GM19372 (cell line): ENCODE measurements around the gene RPS6KL1.

Experiments
- ATAC-seq: cut with Tn5 transposase; IDR thresholded peaks from one replicate; pipeline ENCODE4 v1.9.1; 2021; ENCODE audit warnings: mild to moderate bottlenecking, low read depth, moderate library complexity; ENCODE audit not compliant: unreplicated experiment

Gene RPS6KL1

DNA sequence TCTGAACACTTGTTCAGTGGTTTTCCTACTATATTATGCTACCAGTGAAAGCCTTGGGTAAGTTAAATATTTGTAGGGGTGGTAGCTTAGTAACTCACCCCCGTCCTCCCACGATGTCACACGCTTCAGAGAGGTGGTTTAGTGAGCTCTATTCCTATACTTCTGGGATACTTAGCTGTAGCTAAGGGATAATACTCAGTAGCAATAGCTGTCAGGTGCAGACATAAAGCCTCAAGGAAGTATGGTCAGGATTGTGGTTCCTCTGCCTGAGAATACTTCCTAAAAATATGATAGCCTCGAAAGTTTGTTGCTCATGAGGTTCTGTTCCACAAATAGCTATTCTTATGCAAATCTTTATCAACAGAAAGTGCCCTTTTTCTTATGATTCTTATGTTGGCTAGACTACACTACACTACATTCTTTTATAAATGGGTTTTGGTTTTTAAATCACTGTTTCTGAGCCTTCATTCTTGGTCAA is 29.4 kb downstream of the RPS6KL1 start:
- no peak for ATAC-seq

DNA sequence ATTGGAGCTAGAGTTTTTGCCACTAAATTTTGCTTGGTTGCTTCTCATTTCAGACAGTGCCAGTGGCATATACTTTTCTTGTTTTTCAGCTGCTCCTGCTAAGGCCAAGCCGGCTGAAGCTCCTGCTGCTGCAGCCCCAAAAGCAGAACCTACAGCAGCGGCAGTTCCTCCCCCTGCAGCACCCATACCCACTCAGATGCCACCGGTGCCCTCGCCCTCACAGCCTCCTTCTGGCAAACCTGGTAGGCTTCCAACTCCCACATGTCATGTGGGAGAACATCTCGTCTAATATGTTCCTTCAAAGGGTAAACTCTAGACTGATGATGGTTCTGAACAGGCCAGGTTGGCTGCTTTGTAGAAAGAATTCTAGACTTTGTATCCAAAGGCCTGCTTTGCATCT is 30.3 kb downstream of the RPS6KL1 start:
- ATAC-seq: no peak

DNA sequence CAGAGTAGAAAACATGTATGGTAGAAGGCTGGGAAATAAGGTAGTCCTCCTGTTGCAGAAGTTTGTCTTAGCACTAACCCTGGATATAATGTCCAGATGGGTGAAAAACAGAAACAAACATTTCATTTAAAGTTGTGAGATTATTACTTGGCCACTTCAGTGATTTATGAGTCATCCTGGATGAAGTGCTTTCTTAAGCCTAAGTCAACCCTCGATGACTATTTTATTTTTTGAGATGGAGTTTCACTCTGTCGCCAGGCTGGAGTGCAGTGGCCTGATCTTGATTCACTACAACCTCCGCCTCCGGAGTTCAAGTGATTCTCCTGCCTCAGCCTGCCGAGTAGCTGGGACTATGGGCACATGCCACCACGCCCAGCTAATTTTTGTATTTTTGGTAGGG is 31.2 kb downstream of the RPS6KL1 start:
- no peak for ATAC-seq

- no peak for ATAC-seq
Measured at GRCh38 chr14:74890262-74890661, 32.8 kb downstream of the RPS6KL1 start.

DNA sequence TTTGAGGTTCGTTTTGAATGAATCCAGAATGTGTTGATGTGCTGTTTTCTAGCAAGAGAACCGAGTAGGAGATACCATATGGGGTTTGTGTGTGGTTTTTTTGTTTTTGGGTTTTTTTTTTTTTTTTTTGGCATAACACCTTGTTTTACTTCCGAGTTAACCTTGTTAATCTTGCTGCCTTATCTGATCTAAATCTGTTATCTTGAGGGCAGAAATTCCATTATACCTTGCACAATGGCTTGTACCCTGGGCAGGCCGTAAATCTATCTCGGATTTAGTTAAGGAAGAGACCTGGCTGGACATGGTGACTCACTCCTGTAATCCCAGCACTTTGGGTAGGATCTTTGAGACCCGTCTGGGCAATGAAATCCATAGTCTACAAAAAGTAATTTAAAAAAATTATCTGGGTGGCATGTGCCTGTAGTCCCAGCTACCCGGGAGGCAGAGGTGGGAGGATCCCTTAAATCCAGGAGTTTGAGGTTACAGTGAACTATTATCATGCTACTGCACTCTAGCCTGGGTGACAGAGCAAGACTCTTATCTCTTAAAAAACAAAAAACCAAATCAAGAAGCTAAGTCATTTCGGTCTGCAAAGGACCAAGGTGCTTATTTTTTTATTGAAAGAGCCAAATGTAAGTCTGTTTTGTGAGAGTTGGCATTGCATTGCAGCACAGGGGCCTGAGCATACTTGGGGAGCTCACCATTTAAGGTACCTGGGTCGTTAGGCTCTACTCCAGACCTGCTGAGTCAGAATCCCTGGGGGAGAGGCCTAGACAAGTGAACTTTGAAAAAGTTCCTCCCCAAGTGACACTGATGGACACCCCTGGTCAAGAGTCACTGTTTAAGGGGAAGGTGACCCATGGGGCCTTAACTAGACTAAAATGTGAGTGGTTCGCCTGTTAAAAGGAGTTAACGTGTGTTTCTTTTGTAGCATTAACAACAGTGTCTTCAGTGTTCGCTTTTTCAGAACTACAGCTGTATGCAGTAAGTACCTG is 34.6 kb downstream of the RPS6KL1 start:
- no peak for ATAC-seq

GRCh38 chr14:74886001-74886400 is 37.1 kb downstream of the RPS6KL1 start:
- no peak for ATAC-seq

DNA sequence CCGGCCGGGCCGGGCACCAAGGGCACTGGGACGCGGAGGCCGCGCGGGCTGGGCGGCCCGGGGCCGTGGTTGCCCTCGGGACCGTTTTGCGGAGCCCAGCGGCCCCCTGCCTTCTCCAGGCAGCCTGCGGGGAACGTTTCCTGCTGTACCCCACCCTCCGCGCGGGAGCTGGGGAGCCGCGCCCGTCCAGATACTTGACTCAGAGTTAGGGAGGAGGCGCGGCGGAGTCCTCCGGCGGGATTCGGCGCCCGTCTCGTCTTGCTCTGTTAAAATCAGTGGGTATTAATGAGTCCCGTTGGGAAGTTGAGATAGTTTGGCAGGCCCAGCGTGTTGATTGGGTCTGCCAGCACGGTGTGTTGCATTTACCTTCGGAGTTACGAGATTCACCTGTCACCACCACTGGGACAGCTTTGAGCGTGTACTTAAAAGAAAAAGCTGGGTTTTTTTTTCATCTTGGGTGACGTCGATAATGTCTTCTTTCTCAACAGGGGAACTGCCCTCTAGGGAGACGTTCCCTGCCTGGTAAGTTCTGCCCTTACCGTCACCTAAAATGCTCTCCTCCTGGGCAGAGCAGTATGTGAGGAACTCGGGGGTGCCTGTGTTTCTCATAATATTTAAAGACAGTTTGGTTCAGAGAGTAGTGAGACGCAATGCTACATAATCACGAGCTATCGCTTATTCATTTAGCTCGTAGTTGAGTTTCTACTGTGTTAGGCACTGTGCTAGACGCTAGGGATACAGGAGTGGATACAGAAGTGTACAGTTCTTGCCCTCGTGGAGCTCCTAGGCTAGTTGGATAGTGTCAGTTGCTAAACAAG is 40.7 kb downstream of the RPS6KL1 start:
- ATAC-seq: peak; percentile 37

GRCh38 chr14:74881431-74882102 is 41.5 kb downstream of the RPS6KL1 start, which contains the start of gene DLST:
Gene DLST (plus strand): TSS chr14:74881916. CDS start chr14:74881954, 38 bp downstream.
- ATAC-seq: peak; percentile 92

- ATAC-seq: no peak
Measured at GRCh38 chr14:74879427-74880182, 43.5 kb downstream of the RPS6KL1 start.

GRCh38 chr14:74875941-74876913 is 46.8 kb downstream of the RPS6KL1 start, which contains the start of gene PROX2:
Gene PROX2 (minus strand): TSS chr14:74876145. CDS start chr14:74863834, 12,311 bp downstream.
- no peak for ATAC-seq

- ATAC-seq: no peak
Measured at GRCh38 chr14:74875204-74875603, 47.9 kb downstream of the RPS6KL1 start.

GRCh38 chr14:74871819-74872218 is 51.2 kb downstream of the RPS6KL1 start:
- ATAC-seq: no peak

DNA sequence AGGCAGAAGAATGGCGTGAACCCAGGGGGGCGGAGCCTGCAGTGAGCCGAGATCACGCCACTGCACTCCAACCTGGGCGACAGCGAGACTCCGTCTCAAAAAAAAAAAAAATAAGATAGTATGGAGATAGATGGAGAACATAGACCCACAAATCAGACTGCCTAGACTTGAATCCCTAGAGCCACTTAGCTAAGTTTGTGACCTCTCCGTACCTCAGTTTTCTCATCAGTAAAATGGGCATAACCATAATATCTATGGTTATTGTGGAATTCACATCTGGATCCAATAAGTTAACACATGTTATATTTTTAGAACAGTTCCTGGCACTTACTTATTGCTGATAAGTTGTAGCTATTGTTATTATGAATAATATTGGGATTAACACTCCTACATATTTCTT is 54.3 kb downstream of the RPS6KL1 start:
- no peak for ATAC-seq

GRCh38 chr14:74867673-74868072 is 55.4 kb downstream of the RPS6KL1 start:
- ATAC-seq: no peak

DNA sequence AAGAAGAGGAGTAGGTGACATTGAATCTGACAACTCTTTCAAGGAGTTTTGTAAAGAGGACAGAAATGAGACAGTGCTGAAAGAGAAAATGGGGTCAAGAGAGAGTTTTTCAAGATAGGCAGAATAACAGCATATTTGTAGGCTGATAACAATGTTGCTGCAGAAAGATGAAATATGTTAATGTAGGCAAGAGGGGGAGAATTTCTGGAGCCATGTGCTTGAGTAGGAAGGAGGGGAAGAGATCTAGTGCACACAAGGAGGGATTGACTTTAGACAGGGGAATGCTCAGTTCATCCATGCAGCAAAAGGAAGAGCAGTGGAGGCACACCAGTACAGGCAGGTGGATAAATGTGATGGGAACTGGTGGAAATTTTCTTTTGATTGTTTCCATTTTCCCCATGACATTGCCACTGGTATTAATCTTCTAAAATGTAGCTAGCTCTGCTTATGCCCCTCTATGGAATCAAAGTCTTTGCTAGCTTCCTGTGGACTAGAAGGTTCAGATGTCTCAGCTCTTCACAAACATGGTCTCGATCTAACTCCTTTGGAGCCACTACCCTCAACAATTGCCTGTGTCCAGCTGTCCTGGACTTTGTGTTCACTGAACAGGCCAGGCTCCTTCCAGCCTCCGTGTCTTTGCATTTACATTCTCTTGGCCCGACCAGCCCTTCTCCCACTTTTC is 56.2 kb downstream of the RPS6KL1 start:
- no peak for ATAC-seq

GRCh38 chr14:74865156-74865555 is 57.9 kb downstream of the RPS6KL1 start:
- ATAC-seq: no peak

DNA sequence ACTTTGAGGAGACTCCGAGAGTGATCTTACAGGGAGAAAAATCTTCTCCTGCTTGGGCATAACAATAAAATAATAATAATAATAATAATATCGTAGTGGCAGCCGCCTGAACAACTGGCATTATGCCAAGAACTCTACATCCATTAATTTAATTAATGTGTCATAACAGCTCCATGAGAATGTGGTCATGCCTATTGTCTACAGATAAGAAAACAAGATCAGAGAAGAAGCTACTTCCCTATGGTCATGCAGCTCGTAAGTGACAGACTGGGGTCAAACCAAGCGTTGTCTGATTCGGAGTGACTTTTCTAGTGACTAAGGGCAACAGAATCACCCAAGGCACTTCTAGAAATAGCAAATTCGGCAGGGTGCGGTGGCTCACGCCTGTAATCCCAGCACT is 58.9 kb downstream of the RPS6KL1 start:
- ATAC-seq: no peak

DNA sequence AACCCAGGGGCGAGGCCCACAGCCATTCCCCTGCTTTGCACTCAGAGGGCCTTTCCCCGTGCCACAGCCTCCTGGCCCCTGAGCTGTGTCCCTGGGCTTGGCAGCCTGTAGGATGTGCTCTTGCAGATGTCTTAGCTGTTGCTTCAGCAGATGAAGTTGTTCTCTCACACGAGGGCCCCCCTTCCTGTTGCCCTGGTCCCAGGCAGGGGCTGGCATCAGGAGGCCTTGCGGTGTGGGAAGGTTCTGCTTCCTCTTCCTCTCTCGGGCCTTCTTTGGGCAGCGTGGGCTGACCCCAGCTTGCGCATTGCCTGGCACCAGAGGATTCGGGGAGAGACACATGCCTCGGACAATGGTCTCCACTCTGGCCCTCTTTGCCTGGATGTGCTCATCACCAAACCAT is 59.8 kb downstream of the RPS6KL1 start:
- no peak for ATAC-seq
